Stimulated activated CD8-positive, alpha-beta memory T cell treated with anti-CD3 and anti-CD28 coated beads, Interleukin-15, amount 100 ng/mL, for 1 hour (primary cell): ENCODE measurements around the gene NTN1.

Source experiments
- DNase-seq: peaks from one replicate; pipeline ENCODE4 v3.0.0-alpha.2; 2020; ENCODE audit warnings: low read depth

NTN1 gene

DNA sequence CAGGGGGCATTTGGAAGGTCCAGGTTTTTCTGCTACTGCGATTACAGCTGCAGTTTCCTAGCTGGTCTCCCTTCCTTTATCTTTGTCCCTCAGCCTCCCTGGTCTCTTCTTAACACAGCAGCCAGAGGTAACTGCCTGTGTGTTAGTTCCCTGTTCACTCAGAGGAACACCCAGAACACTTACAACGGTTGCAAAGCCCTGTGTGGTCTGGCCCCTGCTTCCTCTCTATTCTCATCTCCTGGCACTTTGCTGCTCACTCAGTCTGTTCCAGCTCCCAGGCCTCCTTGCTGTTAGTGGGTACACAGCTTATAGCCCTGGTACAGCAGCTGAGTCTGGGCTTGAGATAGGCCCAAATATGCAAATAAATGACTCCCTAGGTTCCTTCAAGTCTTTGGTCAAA, 16.4 kb downstream of the NTN1 start:
- DNase-seq, result no peak

- no peak for DNase-seq
Measured at GRCh38 chr17:9038380-9038779, 17.1 kb downstream of the NTN1 start.

DNA sequence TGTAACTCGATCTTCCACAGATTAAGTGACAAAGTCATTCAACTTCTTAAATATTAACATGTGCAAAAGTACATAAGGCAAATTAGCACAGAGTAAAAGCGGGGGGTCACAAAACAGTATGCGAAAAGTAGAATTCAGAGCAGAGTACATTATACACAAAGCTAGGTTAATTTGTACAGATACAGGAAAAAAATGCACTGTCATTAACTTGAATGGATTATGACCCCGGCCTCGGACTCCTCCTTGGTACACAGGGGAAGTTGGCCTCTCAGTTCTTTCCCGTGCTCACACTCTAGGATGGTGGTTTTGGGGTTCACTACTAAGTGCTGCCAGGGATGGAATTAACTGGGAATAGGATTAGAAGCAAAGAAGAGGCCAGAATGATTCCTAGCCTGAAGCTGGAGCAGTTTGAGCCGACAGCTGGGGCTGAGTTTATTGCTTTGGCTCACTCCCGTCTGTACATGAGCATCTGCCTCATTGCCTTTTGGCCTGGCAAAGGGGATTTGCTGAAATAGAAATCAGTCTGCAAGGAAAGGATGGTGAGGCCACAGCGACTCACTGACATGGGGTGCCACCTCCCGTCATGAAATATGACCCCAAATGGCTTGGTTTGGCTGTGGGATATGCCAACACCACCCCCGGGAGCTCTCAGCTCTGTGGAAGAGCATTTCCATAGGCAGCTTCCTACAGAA, 23.6 kb downstream of the NTN1 start:
- no peak for DNase-seq

- DNase-seq, result no peak
Measured at GRCh38 chr17:9050801-9051401, 29.6 kb downstream of the NTN1 start.

GRCh38 chr17:9051561-9051960, 30.3 kb downstream of the NTN1 start:
- no peak for DNase-seq

GRCh38 chr17:9052921-9053320, 31.6 kb downstream of the NTN1 start:
- DNase-seq, result no peak

DNA sequence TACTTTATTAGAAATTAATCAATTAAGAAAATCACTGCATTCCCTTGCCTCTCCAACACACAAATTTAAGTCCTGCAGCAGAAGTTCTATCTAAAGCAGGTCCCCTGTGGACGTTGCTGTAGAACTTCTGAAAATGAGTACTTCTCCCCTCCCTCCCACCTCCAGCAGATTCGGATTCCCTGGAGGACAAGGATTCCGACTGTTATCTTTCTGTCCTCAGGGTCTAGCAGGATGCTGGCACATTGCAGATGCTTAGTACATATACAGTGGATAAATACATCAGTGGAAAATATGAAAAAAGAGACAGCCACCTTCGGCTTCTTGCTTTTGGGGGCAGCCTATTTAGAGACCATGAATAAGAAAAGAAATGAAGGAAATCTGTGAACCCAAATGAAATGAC, 32.1 kb downstream of the NTN1 start:
- DNase-seq, result no peak

GRCh38 chr17:9054126-9054975, 33.0 kb downstream of the NTN1 start:
- DNase-seq, result no peak

DNA sequence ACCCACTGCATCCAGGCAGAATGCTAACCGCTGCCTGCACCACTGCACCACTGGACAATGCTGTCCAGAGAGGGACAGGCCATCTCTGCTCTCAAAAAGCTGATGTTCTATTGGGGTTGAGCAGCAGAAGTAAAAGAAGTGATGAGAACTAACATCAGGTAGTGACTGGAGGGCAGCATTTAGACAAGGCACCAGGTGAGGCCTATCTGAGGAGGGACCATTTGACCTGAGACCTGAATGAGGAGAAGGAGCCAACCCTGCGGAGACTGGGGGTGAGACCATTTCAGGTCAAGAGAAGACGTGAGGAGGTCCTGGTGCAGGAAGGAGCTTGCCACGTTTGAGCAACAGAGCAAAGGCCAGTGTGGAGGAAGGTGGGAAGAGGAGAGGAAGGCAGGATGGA, 34.0 kb downstream of the NTN1 start:
- DNase-seq, result no peak

- DNase-seq, result no peak
Measured at GRCh38 chr17:9056566-9056965, 35.3 kb downstream of the NTN1 start.

GRCh38 chr17:9057310-9057709, 36.0 kb downstream of the NTN1 start:
- DNase-seq, result no peak

GRCh38 chr17:9062399-9062902, 41.1 kb downstream of the NTN1 start:
- DNase-seq, result no peak

GRCh38 chr17:9064311-9064834, 43.1 kb downstream of the NTN1 start:
- no peak for DNase-seq

DNA sequence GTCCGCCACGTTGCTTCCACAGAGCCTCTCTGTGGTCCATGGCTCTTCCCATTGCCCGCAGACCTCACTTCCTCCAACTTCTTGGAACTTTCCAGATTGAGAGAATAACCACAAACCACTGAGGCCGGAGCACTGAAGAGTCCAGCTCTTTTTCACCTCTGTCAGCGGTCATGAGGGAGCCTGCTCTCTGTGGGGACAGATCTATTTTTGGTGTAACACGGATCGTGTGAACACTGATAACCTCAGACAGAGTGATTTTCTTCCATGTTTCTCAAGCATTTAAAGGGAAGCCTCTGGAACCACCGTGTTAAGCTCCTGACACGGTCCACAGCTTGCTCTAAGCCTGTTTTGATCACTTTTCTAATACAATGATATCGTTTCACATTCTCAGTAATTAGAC, 49.7 kb downstream of the NTN1 start:
- no peak for DNase-seq

- DNase-seq, result no peak
Measured at GRCh38 chr17:9071811-9072498, 50.6 kb downstream of the NTN1 start.

DNA sequence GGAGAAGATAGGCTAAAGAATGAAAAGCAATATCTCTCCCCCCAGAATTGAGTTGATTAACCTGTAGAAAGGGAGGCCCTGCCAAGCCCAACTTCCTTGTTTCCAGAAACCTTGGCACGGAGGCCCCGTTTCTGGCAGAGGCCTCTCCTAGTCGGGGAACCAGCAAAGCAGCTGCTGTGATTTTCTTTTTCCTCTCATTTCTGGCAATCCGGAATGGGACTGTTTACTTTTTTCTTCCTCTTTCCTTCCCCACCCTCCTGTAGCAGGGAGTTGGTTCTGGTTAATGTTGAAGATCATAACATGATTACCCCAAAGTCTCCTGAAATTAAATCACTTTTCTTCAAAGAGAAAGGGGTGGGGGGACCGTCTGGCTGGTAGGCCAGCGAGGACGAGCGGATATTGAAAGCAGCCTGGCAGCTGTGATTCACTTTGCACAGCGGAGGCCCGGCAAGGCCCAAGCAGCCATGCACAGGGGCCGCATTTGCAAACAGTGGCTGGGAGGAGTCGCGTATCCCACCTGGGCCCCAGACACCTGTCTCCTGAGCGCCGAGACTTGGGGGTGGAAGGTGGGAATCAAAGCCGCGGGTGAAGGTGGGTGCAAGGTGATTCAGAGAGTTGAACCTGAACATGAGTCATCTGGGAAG, 51.5 kb downstream of the NTN1 start:
- no peak for DNase-seq

- DNase-seq, result no peak
Measured at GRCh38 chr17:9074131-9074530, 52.8 kb downstream of the NTN1 start.

- DNase-seq, result no peak
Measured at GRCh38 chr17:9079461-9080103, 58.3 kb downstream of the NTN1 start.

DNA sequence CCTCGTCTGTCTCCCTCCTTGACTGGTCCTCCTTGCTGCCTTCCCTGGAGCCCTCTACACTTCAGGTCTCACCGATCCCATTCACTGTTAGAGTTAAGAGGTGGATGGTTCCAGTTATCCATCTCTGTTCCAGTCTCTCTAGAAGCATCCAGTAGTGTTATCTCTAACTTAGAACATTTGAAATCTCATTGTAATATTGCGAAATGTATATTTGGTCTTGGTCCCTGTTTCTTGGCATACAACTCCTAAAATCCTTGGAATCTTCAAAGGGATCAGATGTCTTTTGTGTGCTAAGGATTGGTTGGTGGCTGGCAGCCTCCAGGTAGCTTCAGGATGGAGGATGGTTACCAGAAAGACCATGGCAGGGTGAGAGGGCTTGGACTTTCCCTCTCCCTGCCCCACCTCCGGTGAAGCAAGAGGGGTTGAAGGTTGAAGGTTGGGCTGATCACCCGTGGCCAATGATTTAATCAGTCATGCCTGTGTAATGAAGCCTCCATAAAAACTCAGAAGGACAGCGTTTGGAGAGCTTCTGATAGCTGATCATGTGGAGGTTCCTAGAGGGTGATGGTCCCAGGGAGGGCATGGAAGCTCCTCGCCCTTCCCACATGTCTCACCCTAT, 59.1 kb downstream of the NTN1 start:
- no peak for DNase-seq

DNA sequence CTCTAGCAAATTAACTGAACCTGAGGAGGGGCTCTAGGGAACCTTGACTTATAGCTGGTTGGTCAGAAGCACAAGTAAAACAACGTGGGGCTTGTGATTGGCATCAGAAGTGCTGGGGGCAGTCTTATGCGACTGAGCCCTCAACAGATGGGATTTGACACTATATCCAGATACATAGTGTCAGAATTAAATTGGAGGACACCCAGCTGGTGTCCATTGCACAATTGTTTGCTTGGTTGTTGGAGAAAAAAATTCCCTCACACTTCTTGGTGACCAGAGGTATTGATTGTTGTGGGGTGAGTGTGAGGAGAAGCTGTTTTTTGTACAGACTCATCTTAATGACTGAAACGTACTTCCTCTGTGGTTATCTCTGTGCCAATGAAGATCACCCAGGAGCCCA, 59.7 kb downstream of the NTN1 start:
- no peak for DNase-seq

DNA sequence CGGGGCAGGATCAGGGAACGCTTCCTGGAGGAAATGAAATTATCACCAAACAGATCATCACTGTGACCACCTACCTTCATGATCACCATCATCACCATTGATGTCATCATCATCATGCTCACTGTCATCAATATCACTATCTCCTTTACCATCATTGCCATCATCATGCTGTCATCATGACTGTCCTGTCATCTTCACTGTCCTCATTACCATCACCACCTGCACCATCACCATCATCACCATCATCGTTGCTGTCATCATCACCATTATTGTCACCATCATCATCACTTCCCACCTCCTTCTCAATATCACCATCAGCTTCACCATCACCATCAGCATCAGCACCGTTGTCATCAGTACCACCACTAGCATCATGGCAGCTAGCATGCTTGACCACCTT, 65.3 kb downstream of the NTN1 start:
- no peak for DNase-seq
